Naive thymus-derived CD4-positive, alpha-beta T cell (primary cell): ENCODE results near the gene EPHA3. TPM values are rescaled to one million over a fixed set of nuclear protein-coding genes. Genes with fewer than 3 reads are reported as not detected.

ENCODE experiments used
- ATAC-seq: fragments of 150-1000 bp; cut with Tn5 transposase; 2 replicates; pipeline ENCODE4 v1.10.0; 2021; ENCODE audit warnings: mild to moderate bottlenecking, moderate library complexity
- CTCF ChIA-PET: fragments of 350-600 bp; sonication (Branson Sonifier 250); formaldehyde crosslinking; loops from one replicate; lab custom pipeline; 2021; ENCODE audit warnings: antibody characterized with exemption; lab: Charles Lee
- POLR2A ChIA-PET: fragments of 350-600 bp; sonication (Branson Sonifier 250); formaldehyde crosslinking; loops from one replicate; lab custom pipeline; 2021; ENCODE audit warnings: antibody characterized with exemption, inconsistent platforms; lab: Charles Lee
- DNase-seq, 9 donors: peaks; one replicate each; pipeline versions ENCODE4 v3.0.0 to v3.0.0-alpha.2; 2020 to 2022; ENCODE audit warnings: mixed read lengths in 1 of 9
- H3K27ac ChIP-seq: one replicate; pipeline ENCODE4 v1.7.0; 2013; ENCODE audit warnings: mild to moderate bottlenecking, low read depth, low read length, moderate library complexity
- H3K27me3 ChIP-seq, 2 donors: one replicate each; pipeline ENCODE4 v1.7.0; 2013; ENCODE audit warnings: low read length in 2 of 2, mild to moderate bottlenecking in 2 of 2, moderate library complexity in 2 of 2; ENCODE audit not compliant: control insufficient read depth in 2 of 2, insufficient read depth in 2 of 2
- H3K36me3 ChIP-seq, 3 experiments: 1 replicate in 2 of 3; 2 replicates in 1 of 3; pipeline ENCODE4 v1.7.0; 2013; ENCODE audit warnings: low read length in 3 of 3, mild to moderate bottlenecking in 3 of 3, moderate library complexity in 1 of 3; ENCODE audit not compliant: insufficient read depth in 3 of 3, control insufficient read depth in 2 of 3
- H3K4me1 ChIP-seq, 2 donors: one replicate each; pipeline ENCODE4 v1.7.0; 2013; ENCODE audit warnings: low read length in 2 of 2, mild to moderate bottlenecking in 2 of 2, moderate library complexity in 1 of 2; ENCODE audit not compliant: control insufficient read depth in 2 of 2, insufficient read depth in 2 of 2
- H3K4me3 ChIP-seq: 2 replicates; pipeline ENCODE4 v1.7.0; 2013; ENCODE audit warnings: mild to moderate bottlenecking, low read length
- H3K9me3 ChIP-seq, 3 experiments: 1 replicate in 2 of 3; 2 replicates in 1 of 3; pipeline ENCODE4 v1.7.0; 2013; ENCODE audit warnings: low read length in 3 of 3; ENCODE audit not compliant: control insufficient read depth in 2 of 3
- H3K27ac Mint-ChIP-seq, 9 donors: one replicate each; pipeline ENCODE4 v1.8.0; 2020 to 2022; ENCODE audit warnings: mixed read lengths in 9 of 9, mild to moderate bottlenecking in 8 of 9, moderate library complexity in 5 of 9, inconsistent platforms in 2 of 9
- H3K27me3 Mint-ChIP-seq, 5 donors: one replicate each; pipeline ENCODE4 v1.8.0; 2021 to 2022; ENCODE audit warnings: mixed read lengths in 5 of 5, mild to moderate bottlenecking in 1 of 5
- H3K36me3 Mint-ChIP-seq, 5 donors: one replicate each; pipeline ENCODE4 v1.8.0; 2020 to 2022; ENCODE audit warnings: mixed read lengths in 5 of 5, mild to moderate bottlenecking in 3 of 5, inconsistent platforms in 1 of 5
- H3K4me1 Mint-ChIP-seq, 7 donors: one replicate each; pipeline ENCODE4 v1.8.0; 2020 to 2022; ENCODE audit warnings: mixed read lengths in 7 of 7, mild to moderate bottlenecking in 3 of 7, inconsistent platforms in 1 of 7
- H3K4me3 Mint-ChIP-seq, 10 donors: one replicate each; pipeline ENCODE4 v1.8.0; 2020 to 2022; ENCODE audit warnings: mild to moderate bottlenecking in 10 of 10, mixed read lengths in 10 of 10, moderate library complexity in 6 of 10, inconsistent platforms in 2 of 10
- H3K9me3 Mint-ChIP-seq, 11 donors: one replicate each; pipeline ENCODE4 v1.8.0; 2020 to 2022; ENCODE audit warnings: mixed read lengths in 11 of 11, mild to moderate bottlenecking in 4 of 11, inconsistent platforms in 1 of 11, moderate library complexity in 1 of 11
- intact Hi-C, 2 donors: fragments of 100-400 bp; cut with micrococcal nuclease; formaldehyde crosslinking; loops; one replicate each; pipeline ENCODE4 v1.15.1; 2023
- polyA plus RNA-seq, 2 donors: library from polyadenylated mRNA; unstranded; fragments of 300-500 nt; fragmentation: Illumina TruSeq; gene quantifications; one replicate each; pipeline ENCODE4 v1.2.3, GENCODE V29; 2021
- total RNA-seq, 6 experiments: library from RNA in 5 of 6; stranded (reverse) in 5 of 6; gene quantifications; 1 replicate in 5 of 6; 2 replicates in 1 of 6; pipeline ENCODE4 v1.2.3 and lab custom pipeline; 2021 to 2026

Gene EPHA3
- total and polyA plus RNA-seq, 7 experiments from 2014 or later: not detected

GRCh38 chr3:89079944-89080343, 27.5 kb upstream of the EPHA3 start:
- H3K4me3 ChIP-seq: no peak overlapping the region
- ATAC-seq (no peak), DNase-seq (no peak)
- Mint-ChIP-seq H3K9me3 (peaks cover 0 to 11% (median 6%) of the 10 kb centered on the region in 11 donors), H3K36me3 (no peaks in the 10 kb centered on the region), H3K4me1 (peaks cover 0 to 1% (median 0%) of the 10 kb centered on the region in 7 donors), H3K27me3 (no peaks in the 10 kb centered on the region), H3K4me3 (no peak overlapping the region), H3K27ac (no peak overlapping the region)
- H3K4me1 ChIP-seq: no peaks in the 10 kb centered on the region
- H3K27ac ChIP-seq: no peak overlapping the region
- ChIA-PET POLR2A (no interaction called here), CTCF (no interaction called here)
- intact Hi-C loops: no loop called here
- H3K36me3 ChIP-seq: no peaks in the 10 kb centered on the region
- no peaks in the 10 kb centered on the region for H3K9me3 ChIP-seq
- H3K27me3 ChIP-seq: no peaks in the 10 kb centered on the region

- Histone ChIP-seq H3K4me3 (no peak overlapping the region), H3K9me3 (no peaks in the 10 kb centered on the region), H3K27me3 (no peaks in the 10 kb centered on the region), H3K4me1 (no peaks in the 10 kb centered on the region), H3K36me3 (no peaks in the 10 kb centered on the region), H3K27ac (no peak overlapping the region)
- DNase-seq (no peak), ATAC-seq (no peak)
- Mint-ChIP-seq H3K27ac (no peak overlapping the region), H3K27me3 (peaks cover 0 to 3% (median 0%) of the 10 kb centered on the region in 5 donors), H3K4me1 (no peaks in the 10 kb centered on the region), H3K4me3 (no peak overlapping the region), H3K36me3 (no peaks in the 10 kb centered on the region), H3K9me3 (peaks cover 0 to 9% (median 0%) of the 10 kb centered on the region in 11 donors)
- POLR2A ChIA-PET: no interaction called here
- intact Hi-C loops: no loop called here
- CTCF ChIA-PET: interaction anchor here (0.6 kb wide), 1 partner anchor 781 kb away, joined by 4 read pairs; no protein-coding TSS in a partner anchor
Measured at GRCh38 chr3:89087851-89088250, 19.6 kb upstream of the EPHA3 start.

- no peak overlapping the region for H3K27ac ChIP-seq
- H3K36me3 ChIP-seq: no peaks in the 10 kb centered on the region
- Mint-ChIP-seq H3K27me3 (peaks cover 0 to 5% (median 0%) of the 10 kb centered on the region in 5 donors), H3K9me3 (no peaks in the 10 kb centered on the region), H3K36me3 (no peaks in the 10 kb centered on the region), H3K27ac (no peak overlapping the region), H3K4me3 (no peak overlapping the region), H3K4me1 (peaks cover 0 to 2% (median 0%) of the 10 kb centered on the region in 7 donors)
- no peaks in the 10 kb centered on the region for H3K27me3 ChIP-seq
- no peaks in the 10 kb centered on the region for H3K4me1 ChIP-seq
- POLR2A ChIA-PET: no interaction called here
- ATAC-seq (no peak), DNase-seq (no peak)
- CTCF ChIA-PET: interaction anchor here (0.6 kb wide), 1 partner anchor 1191 kb away, joined by 3 read pairs; no protein-coding TSS in a partner anchor
- H3K4me3 ChIP-seq: no peak overlapping the region
- no peaks in the 10 kb centered on the region for H3K9me3 ChIP-seq
- intact Hi-C loops: loop anchor here (2.0 to 5.0 kb wide), 2 partner anchors 881 to 1799 kb away; no protein-coding TSS in a partner anchor
Measured at GRCh38 chr3:89098173-89098572, 9.2 kb upstream of the EPHA3 start.

GRCh38 chr3:89098964-89099585, 8.3 kb upstream of the EPHA3 start:
- H3K9me3 ChIP-seq: no peaks in the 10 kb centered on the region
- Mint-ChIP-seq H3K27me3 (peaks cover 0 to 5% (median 0%) of the 10 kb centered on the region in 5 donors), H3K4me1 (peaks cover 0 to 2% (median 0%) of the 10 kb centered on the region in 7 donors), H3K27ac (no peak overlapping the region), H3K9me3 (no peaks in the 10 kb centered on the region), H3K36me3 (no peaks in the 10 kb centered on the region), H3K4me3 (no peak overlapping the region)
- no peak overlapping the region for H3K27ac ChIP-seq
- peak in 6 of 9 donors; percentile 17 to 40 (median 30) for DNase-seq
- no peaks in the 10 kb centered on the region for H3K36me3 ChIP-seq
- ChIA-PET CTCF (no interaction called here), POLR2A (no interaction called here)
- ATAC-seq: peak; percentile 84
- H3K27me3 ChIP-seq: no peaks in the 10 kb centered on the region
- H3K4me3 ChIP-seq: no peak overlapping the region
- intact Hi-C loops: loop anchor here (1.0 to 5.0 kb wide), 5 partner anchors 8 to 1800 kb away; partner anchors contain the start of gene EPHA3 (in 1 of the 2)
- H3K4me1 ChIP-seq: no peaks in the 10 kb centered on the region

GRCh38 chr3:89101251-89101650, 6.2 kb upstream of the EPHA3 start:
- no peaks in the 10 kb centered on the region for H3K36me3 ChIP-seq
- H3K27me3 ChIP-seq: no peaks in the 10 kb centered on the region
- no peaks in the 10 kb centered on the region for H3K9me3 ChIP-seq
- DNase-seq: no peak
- H3K4me3 Mint-ChIP-seq: no peak overlapping the region
- no peaks in the 10 kb centered on the region for H3K9me3 Mint-ChIP-seq
- H3K4me3 ChIP-seq: no peak overlapping the region
- ATAC-seq: no peak
- CTCF ChIA-PET: no interaction called here
- POLR2A ChIA-PET: no interaction called here
- no peak overlapping the region for H3K27ac ChIP-seq
- intact Hi-C loops: no loop called here
- H3K4me1 Mint-ChIP-seq: peaks cover 0 to 2% (median under 1%) of the 10 kb centered on the region in 7 donors
- H3K27ac Mint-ChIP-seq: no peak overlapping the region
- H3K36me3 Mint-ChIP-seq: no peaks in the 10 kb centered on the region
- no peaks in the 10 kb centered on the region for H3K4me1 ChIP-seq
- H3K27me3 Mint-ChIP-seq: peaks cover 2 to 7% (median 3%) of the 10 kb centered on the region in 5 donors

- H3K4me1 ChIP-seq: no peaks in the 10 kb centered on the region
- Mint-ChIP-seq H3K4me1 (peaks cover 0 to 8% (median 3%) of the 10 kb centered on the region in 7 donors), H3K27me3 (peaks cover 8 to 14% (median 10%) of the 10 kb centered on the region in 5 donors), H3K36me3 (no peaks in the 10 kb centered on the region), H3K9me3 (peaks cover 0 to 3% (median 0%) of the 10 kb centered on the region in 11 donors), H3K27ac (no peak overlapping the region), H3K4me3 (no peak overlapping the region)
- H3K36me3 ChIP-seq: no peaks in the 10 kb centered on the region
- intact Hi-C loops: no loop called here
- CTCF ChIA-PET: no interaction called here
- no peaks in the 10 kb centered on the region for H3K27me3 ChIP-seq
- H3K27ac ChIP-seq: no peak overlapping the region
- no peaks in the 10 kb centered on the region for H3K9me3 ChIP-seq
- no peak for ATAC-seq
- no peak for DNase-seq
- POLR2A ChIA-PET: no interaction called here
- H3K4me3 ChIP-seq: no peak overlapping the region
Measured at GRCh38 chr3:89101921-89102320, 5.5 kb upstream of the EPHA3 start.

GRCh38 chr3:89104499-89104898, 2.9 kb upstream of the EPHA3 start:
- no peak overlapping the region for H3K4me3 Mint-ChIP-seq
- Histone ChIP-seq H3K27me3 (no peaks in the 10 kb centered on the region), H3K27ac (no peak overlapping the region), H3K9me3 (no peaks in the 10 kb centered on the region), H3K36me3 (no peaks in the 10 kb centered on the region), H3K4me3 (no peak overlapping the region), H3K4me1 (no peaks in the 10 kb centered on the region)
- no peaks in the 10 kb centered on the region for H3K36me3 Mint-ChIP-seq
- intact Hi-C loops: no loop called here
- no peak overlapping the region for H3K27ac Mint-ChIP-seq
- H3K4me1 Mint-ChIP-seq: peaks cover 6 to 24% (median 18%) of the 10 kb centered on the region in 7 donors
- H3K27me3 Mint-ChIP-seq: peaks cover 16 to 29% (median 24%) of the 10 kb centered on the region in 5 donors
- peaks cover 0 to 6% (median 0%) of the 10 kb centered on the region in 11 donors for H3K9me3 Mint-ChIP-seq
- no peak for ATAC-seq
- ChIA-PET CTCF (no interaction called here), POLR2A (no interaction called here)
- DNase-seq: no peak
